HG03280 (cell line): ENCODE measurements around the gene PNKP.

Source experiments
- ATAC-seq: cut with Tn5 transposase; IDR thresholded peaks from one replicate; pipeline ENCODE4 v1.9.1; 2021; ENCODE audit warnings: mild to moderate bottlenecking, moderate library complexity; ENCODE audit not compliant: unreplicated experiment

PNKP gene

DNA sequence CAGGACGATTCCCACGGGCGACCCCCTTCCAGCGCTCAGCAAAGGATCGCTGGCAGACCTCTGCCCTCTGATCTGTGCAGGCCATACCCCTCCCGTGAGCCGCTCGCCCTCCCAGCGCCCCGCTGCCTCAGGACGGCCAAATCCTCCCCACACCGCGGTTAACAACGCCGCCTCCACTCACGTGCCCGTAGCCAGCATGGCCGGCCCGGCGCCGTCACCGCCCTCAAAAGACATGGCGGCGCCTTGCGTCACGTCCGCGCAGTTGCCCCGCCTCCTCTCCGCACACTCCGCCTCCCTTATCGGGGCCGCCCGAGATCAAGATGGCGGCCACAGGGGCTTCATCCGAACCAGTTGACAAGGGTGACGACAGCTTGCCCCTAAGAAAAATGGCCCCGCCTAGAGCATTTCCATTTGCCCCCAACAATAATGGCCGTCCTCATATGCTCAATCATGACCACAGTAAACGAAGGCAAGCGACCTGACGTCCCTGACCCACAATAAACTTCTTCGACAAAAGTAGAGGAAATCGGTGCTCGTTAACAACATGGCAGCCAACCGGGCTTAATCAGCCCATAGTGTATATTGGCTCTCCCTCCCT lies 9.1 kb upstream of the PNKP start:
- ATAC-seq, result peak; percentile 49

DNA sequence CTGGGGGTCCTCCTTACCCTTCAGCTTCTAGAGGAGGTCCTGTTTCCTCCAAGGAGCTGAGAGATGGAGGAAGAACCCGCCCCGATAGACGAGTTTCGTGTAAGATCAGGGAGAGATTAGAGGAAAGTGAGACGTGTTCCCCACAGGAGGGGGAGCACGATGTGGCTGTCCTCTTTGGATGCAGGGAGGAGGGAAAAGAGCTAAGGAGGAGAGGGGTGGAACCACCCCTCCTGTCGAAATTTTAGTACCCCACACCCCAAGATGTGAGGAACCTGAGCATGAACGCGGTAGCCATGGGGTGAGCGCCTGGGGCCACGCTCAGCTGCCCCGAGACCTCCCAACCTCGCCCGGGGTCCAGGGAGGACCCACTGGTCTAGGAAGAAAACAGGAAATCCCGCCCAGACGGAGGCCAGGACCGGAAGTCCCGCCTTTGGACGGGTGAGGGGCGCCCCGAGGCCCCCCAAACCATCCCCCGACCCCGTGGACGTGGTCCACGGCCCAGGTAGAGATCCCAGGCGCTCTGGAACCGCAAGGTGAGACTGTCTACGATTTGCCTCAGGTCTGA lies 8.6 kb upstream of the PNKP start:
- no peak for ATAC-seq

DNA sequence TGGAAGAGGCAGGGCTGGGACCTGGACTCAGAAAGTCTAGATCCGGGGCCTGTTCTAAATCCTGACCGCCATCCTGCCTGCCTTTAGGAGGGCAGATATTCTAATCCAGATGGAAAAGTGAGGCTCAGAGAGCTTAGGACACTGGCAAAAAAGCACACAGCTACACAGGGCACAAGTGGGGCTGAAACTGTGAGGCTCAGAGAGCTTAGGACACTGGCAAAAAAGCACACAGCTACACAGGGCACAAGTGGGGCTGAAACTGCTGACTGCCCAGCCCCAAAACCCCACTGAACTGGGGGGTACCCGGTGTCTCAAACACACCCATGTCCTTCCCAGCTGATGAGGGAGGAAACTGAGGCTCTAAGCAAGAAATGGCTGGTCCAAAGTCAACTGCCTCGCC lies 7.8 kb upstream of the PNKP start:
- ATAC-seq, result no peak

DNA sequence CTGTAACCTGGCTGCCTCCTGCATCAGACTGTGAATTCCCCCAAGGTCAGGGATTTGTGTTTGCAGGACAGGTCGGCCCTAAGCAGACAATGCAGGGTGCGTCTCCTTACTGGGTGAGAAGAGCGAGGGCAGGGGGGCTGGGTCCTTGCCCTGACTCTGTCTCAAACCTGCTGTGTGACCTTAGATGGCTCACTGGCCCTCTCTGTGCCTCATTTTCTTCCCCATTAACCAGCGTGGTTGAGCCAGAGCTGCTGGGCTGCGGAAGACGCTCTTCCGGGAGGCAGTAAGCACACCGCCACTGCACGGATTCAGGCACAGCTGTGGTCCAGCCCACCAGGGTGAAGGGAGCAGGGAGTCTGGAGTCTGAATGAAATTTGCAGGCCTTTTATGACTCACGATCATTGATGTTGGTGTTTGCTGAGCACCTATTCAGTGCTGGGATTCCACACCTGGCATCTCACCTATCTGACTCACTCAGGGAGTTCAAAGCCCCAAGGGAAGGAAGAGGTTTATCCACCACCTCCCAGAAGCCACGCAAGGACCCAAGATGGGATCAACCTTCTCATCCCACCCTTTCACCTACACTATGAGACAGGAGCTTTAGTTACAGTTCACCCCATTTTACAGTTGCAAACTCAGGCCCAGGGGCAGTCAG lies 7.3 kb upstream of the PNKP start:
- no peak for ATAC-seq

DNA sequence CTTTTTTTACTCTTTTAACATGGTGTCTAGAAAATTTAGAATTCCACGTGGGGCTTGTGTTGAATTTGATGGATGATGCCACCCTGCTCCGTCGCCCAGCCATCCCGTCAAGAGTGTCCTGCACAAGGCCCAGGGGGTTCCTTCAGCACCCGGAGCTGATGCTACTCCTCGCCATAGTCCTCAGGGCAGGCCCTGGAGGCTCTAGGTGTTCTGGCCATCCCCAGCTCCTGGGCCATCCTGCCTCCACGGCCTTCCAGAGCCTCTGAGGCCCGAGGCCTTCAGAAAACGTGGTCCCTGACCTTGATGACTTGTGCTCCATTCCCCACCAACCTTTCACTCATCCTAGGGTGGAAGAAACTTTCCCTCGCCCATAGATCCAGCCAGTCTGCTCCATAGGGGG lies 6.5 kb upstream of the PNKP start:
- no peak for ATAC-seq

DNA sequence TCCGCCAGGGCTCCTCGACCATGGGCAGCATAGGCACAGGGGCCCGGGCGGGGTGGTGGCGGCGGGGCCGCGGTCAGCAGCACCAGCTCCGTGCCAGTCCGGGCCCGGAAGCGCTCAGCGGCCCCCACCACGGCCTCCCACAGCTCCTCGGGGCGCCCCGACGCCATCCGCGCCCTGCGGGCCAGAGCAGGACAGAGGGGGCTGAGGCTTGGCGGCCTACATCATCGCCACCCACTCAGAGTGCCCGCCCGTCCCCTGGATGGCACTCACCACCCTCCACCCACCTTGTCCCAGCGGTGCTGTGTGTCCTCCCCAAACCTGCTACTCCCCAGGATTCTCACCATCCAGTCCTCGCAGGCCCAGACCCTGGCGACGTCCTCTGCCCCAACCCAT lies 5.7 kb upstream of the PNKP start:
- no peak for ATAC-seq

DNA sequence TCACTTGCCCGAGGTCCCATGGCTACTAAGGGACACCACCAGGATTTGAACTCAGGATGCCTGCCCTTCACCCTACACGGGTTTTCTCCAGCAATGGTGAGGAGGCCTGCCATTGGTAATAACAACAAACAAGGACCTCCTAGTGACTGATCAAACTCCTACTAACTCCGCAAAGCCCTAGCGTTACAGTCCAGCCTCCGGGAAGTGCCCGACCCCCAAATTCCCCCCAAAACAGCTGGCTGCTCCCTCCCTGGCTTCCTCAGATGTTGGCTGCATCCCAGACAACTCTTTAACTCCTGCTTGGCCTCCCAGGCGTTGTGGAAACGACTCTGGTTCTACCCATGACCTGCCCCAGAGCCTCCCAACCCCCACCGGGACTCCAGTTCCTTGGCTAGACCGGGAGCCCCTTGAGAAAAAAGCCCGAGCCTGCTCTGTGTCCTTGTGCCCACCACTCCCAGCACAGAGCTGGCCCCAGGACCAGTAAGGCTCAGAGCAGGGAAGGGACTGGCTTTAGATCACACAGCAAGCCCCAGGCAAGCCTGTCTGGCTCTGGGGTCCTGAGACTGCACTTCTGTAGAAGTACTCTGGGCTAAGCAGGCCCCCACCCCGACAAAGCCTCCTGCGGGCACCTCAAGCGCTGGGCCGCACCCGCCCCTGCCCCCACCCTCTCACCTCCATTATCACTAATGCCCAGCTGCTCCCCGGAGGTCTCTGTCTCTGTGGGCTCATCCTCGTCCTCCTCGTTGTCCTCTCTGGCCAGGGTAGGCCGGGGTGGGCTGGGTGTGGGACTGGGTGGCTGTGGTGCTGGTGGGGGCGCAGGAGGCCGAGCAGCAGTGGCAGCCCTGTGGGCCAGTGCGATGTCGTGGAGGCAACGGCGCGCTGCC lies 5.1 kb upstream of the PNKP start:
- ATAC-seq, result no peak

DNA sequence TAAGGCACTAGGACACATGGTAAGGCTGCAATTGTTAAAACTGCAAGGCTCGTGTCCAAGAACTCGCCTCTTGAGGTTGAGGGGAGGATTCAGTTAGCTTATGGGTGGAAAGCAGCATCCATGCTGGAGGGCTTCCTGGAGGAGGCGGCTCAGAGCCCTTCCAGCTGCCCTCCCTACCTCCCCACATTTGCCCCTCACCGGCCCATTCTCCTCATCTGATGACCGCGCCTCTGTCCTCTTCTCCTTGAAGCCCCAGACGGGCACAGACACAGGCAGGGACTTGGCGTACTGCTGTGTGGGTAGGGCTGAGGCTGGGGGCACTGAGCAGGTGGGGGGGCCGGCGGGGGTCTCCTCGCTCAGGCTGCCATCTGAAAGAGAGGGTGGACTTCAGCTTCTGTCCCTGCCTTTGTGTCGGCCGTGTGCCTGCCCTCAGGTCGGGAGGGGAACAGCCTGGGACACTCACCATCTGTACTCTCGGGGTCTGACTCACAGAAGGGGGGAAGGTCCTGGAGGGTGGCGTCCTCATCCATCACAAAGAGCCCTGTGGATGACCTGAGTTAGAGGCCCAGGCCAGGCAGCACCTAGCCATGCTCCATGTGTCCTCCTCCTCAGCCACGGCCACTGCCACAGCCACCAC lies 4.1 kb upstream of the PNKP start:
- ATAC-seq, result no peak

DNA sequence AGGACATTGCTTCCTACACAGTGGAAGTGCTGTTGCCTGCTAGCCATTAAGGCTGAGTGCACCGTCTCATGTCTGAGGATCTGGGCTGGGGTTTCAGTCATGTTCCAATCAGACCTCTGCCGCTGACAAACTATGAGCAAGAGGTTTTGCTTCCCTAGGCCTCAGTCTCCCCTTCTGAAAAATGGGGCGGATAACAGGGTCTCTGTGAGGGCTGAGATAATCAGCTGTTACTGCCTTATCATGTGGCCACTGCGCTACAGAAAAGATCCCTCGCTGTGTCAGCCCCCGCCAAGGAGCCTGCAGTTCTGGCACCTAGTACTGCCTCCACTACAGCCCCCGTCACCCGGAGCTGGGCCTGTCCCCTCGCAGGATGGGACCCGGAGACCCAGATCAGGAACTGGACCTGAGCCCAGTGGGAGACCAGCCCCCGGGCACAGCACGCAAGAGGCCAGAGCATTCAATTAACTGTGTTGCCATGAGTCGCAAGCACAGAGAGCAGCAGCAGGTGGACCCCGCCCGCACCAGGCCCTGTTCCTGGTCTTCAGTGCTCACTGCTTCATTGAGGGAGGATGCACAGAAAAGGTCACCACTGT lies 3.0 kb upstream of the PNKP start:
- no peak for ATAC-seq

DNA sequence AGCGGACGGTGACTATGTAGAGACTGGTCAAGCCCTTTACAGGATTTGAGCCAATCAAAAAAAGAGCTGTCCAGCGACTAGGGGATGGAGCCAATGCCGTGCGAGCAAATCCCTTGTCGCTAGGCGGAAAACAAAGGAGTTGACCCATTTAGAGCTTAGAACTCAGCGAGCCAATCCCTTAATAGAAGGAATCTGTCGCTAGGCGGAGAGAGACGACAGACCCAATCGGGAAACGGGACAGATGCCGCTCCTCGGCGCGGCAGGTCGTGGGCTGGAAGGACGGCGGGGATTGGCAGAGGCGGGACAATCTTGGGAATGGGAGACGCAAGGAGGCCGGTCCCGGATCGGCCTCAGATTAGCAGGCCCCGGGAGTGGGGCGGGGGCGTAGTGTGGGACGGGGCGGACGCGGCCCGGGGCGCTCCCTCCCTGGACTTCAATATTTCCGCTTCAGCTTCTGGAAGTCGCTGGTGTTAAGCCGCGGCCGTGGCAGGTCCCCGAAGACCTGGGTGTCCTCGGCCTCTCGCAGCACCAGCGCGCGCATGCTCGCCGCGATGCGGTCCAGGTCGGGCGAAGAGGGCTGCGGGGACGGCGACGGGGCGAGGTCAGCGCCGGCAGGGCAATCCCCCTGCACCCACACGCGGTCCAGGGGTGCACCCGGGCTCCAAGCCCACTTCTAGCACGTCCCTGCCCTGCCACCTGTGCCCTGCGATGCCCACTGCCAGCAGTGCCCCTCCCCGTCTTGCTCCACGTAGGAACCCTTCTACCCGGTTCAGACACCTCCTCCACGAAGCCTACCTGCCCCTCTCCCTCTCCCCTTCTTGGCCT lies 2.3 kb upstream of the PNKP start:
- ATAC-seq, result peak; percentile 65

DNA sequence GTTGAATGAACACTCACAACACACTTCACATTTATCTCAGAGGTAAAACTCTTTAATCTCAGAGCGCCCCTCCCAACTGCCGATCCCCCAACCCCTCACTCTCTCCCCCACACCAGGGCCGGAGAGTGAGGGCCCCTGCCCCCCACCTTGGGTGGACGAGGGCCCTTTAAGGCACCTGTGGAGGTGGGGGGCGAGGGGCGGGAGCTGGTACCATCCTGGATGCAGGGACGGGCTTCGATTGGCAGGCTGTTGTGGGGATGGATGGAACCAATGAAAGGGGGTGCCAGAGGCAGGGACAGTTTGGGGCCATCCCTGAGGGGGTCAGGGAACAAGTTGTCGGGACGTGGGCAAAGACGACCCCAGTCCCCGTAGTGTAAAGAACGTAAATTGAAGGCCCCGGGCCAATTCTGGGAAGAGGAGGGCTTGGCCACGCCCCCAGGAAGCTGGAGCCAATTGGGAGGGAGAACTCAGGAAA lies 1.7 kb upstream of the PNKP start:
- ATAC-seq, result peak; percentile 6

DNA sequence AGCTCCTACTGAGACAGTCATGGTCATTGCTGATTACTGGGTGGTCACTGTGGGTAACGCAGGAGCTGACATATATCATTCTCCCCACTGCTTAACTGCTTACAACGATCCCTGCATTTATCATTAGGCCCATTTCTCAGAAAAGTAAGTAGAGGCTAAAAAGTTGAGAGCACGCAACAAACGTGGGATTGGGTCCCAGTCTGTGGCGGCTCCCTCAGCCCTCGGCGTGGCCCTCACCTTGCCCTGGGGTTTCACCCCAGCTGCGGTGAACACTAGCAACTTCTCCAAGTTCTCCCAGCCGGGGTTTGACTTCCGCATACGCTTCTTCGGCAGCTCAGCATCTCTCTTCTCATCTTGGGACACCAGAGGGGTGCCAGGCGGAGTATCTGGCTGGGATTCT lies 2.5 kb downstream of the PNKP start:
- no peak for ATAC-seq

DNA sequence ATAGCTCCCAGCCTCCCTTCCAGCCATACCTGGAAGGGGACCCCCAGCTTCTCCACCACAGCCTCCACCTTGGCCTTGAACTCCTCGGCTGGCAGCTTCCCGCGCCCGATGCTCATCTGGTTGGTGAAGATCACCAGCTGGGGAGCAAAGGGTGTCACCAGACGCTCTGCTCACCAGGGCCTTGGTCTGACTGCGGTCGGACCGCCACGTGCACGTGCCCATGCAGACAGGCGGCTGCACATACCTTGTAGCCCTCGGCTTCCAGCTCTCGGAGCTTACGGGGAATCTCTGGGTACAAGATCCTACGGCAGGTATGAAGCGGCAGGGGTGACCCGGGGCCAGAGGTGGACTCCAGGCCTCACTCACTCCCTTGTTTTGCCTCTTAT lies 3.4 kb downstream of the PNKP start:
- ATAC-seq, result no peak

DNA sequence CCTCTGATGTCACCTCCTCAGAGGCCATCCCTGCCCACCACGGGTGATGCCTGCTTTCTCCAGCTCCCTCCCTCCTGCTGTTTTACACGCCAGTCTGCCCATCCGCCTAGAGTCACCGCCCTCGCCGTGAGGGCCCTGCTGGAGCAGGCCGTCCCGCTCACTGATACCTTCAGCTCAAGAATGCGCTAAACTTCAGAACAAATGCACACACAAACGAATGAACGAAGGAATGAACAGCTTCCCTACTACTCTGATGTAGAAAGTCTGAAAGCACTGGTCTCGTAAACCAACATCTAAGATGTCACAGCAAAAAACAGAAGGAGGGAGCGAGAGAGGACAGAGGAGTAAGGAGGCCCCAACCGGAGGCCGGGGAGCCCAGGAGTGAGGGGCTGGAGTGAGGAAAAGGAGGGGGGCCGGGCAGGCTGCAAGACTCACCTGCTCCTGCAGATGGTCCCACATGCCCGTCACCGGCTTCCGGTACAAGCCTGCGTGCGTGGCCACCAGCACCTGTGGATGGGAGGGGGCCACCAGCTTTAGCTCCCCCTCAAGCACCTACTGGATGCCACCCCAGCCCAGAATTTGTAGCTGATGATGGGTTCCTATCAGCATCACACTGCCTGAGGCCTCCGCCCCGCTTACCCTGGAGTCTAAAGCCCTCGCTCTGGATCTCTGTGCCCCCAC lies 4.0 kb downstream of the PNKP start:
- no peak for ATAC-seq

DNA sequence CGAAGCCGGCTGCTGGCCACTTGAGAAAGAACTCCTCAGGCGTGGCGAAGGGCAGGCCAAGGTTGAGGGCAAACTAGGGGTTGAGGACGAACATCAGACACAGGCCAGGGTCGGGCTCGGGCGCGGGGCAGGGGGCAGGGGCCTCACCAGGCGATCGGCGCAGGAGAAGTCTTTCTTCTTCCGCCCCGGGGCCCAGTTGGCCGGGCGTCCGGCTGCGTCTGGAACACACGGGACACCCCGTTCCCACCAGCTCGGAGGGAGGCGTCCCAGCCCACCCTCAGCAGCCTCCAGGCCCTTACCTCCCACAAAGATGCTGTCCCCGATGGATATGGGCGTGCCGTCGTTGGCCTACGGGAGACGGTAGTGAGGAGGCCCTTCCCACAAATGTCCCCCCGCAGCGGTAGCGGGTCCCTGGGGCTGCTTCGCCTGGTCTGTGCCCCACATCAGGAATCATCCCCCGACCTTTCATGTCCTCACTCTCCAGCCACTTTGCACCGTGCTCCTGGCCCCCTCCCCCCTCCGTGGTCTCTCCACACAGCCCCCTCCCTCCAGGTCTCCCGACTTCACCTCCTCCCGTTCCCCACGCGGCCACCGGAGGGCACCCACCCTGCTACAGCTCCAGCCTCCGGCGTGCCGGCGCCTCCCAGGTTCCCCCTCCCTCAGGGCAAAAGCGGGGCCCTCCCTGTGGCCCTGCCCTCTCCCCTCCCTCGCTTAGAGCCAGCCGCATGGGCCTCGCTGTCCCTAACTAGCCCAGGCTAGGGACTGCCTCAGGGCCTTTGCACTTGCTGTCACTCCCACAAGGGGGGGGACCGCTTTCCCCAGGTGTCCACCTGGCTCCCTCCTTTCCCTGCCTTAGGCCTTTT lies 4.8 kb downstream of the PNKP start:
- ATAC-seq, result no peak

DNA sequence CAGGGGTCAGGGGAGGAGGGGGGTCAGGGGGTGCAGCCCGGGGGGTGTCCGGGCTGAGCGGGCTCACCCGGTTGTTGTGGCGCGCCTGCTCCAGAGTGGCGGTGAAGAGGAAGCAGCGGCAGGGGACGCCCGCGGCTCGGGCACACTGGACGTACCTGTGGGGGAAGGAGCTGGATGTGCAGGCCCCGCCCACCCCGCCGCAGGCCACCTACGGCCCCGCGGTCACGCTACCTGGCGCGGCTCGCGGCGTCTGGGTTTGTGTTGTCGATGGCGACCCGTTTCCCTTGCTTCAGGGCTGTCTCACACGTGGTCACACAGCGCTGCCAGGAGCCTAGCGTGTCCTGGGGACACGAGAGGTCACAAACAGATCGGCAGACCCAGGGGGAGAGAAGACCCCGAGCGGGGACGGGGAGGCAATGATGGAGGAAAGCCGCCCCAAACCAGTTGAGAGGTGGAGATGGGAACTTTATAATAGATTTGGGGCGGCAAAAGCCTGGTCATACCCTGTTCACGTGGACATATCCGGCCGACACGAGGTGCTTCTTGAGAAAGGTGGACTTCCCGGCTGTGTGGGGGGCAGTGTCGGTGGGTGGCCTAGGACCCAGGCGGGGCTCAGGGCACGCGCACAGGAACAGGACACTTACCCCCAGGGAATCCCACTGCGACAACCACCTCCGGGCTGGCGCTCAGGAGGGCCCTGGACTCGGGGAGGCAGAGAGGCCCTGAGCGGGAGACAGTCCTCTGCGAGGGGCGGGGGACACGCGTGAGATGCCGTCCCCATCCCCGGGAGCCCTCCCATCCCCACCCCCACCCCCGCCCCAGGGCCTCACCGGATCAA lies 5.6 kb downstream of the PNKP start:
- ATAC-seq, result no peak

DNA sequence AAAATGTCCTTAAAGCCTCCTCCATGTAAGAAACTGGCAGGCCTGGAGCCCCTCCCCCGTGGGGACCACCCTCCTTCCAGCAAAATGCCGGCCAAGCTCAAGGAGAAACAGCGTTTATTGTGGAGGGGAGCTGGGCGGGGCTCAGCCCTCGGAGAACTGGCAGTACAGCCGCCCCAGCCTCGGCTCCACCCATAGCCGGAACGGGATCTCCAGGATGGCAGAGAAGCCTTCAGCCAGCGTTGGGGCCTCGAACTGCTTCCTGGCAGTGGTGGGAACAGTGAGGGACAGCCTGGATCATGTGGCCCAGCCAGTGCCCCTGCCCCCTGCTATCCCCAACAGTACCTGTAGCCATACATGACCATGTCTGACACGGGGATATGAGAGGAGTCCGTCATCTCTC lies 6.3 kb downstream of the PNKP start:
- ATAC-seq, result no peak
